Endometrial microvascular endothelial cells (primary cell): ENCODE results near the gene ZNF518A. TPM values are rescaled to one million over a fixed set of nuclear protein-coding genes. Genes with fewer than 3 reads are reported as not detected.

ENCODE experiments used
- in situ Hi-C: cut with HindIII; loops from 2 replicates; pipeline ENCODE4 v1.10.0; 2017; ENCODE audit warnings: low sequenced_read_pairs, low pct_unique_long_range_greater_than_20kb; ENCODE audit errors: inconsistent ontology term
- total RNA-seq: library from RNA; depleted of rRNA; stranded (reverse); fragments of >200 nt; gene quantifications from one replicate; pipeline ENCODE4 v1.2.3, GENCODE V29; 2015; ENCODE audit errors: inconsistent ontology term

The ZNF518A gene
- 5.0 TPM for total RNA-seq

DNA sequence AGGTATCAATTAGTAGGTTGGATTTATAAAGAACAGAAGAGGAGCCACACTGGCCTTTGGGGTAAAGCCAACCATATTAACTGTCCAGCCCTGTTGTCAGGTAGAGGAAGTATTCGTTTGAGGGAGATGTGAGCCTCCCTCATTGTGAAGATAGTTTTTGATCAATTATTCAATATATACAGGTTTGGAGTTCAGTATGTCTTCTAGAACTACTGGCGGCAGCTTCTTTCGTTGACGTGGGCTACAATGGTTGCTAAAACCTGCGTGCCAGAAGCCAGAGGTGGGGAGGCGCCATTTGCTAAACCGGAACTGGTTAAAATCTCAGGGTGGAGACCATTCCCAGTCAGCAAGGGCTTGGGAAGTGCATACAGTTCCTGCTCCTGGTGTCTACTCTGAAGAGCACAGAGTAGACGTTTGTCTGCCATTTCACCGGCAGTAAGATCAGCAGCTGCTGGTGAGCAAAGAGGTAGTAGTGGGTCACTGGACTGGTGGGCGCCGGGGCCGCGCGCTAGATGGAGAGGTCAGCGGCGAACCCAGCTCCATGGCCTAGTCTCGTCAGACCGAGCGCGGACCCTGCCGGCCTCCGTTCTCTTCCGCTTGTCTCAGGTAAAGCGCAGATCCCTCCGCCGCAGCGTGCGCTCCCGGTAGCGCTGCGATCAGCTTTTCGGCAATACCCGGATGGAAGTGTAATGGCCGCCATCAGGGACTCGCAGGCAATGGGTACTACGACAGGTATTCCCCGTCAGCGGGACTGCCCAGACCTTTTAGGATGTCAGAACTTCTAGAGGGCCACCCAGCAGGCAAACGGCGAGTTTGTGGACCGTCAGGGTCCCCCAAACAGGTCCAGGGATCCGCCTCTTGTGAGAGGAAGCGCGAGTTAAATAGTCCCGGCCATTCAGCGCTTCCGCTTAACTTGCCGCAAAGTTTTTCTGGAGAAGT is at the start of gene ZNF518A:
Gene ZNF518A, plus strand, starts transcription at position 911 of the 939 bp plus-strand sequence. CDS start 26,026 bp downstream, outside the sequence.
- in situ Hi-C loops = no loop called here

- in situ Hi-C loops = no loop called here
These were observed 47.9 kb upstream of the ZNF518A start for GRCh38 chr10:96082153-96082552.

DNA sequence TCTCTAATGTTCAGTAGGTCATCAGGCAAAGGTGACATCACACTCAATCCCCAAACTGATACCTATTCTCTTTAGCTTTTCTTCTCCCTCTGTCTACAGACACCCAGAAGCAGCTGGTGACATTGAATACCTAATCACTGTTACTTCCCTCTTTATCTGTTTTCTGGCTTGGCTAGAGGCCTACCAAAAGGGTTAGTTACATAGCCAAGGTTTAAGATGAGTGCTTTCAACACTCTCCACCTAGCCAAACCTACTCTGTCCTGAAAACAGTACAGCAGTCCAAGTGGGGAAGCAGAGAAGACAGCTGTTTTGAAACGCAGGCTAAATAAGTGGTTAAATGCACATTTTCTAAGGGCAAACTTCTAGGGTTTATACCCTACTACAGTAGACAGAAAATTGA is 47.3 kb upstream of the ZNF518A start:
- in situ Hi-C loops = no loop called here

DNA sequence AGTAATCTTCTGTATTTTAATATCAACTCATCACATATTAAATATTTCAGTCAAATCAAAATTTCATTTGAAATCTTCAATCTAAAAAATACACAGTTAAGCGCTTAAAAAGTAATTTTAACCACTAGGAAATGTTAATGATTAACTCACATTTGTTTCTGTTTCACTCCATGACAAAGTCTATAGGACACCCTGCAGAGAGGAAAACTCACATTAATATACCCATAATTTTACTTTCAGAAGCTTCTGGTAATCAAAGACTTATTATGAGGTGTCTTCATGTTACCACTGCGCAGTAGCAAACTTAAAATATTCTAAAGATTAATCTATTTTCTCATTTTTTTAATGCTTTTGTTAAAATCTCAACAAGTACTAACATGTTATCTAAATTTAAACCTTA is 41.0 kb upstream of the ZNF518A start:
- in situ Hi-C loops = no loop called here

DNA sequence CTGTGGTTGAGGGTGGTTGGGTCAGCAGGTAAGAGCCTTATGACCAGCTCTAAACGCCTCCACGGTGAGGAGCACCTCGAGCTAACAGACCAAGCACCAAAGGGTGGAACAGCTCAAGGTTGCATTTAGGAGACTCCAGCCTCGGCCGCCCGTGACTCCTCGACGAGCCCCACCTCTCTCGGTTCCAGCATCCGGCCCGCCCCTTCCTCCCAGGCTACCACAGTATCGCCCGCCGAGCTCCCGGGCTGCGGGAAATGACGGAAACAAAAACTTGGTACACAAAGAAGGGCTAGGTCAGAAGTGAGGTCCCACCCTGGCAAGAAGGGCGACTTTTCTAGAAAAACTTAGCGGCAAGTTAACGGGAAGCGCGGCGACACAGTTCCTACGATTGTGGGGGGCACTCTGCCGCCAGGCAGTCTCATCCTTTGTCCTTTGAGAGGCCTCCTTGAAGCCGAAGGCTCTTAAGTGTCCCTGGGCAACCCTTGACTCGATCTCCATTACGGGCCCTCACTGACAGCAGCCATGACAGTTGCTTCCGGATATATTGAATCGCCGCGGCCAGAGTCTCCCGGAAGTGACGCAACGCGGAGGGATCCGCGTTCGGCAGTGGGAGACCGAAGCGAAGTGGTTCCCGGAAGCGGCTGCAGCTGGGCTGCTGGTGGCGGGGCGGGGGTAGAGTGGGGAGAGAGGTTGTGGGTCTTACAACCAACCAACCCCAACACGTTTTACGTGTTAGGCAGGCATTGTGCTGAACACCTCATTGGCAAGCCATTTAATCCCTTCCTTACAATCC is 40.2 kb upstream of the ZNF518A start:
- in situ Hi-C loops = no loop called here

GRCh38 chr10:96090463-96090800 is 39.7 kb upstream of the ZNF518A start:
- in situ Hi-C loops = no loop called here

- in situ Hi-C loops = no loop called here
These were observed 36.9 kb upstream of the ZNF518A start for GRCh38 chr10:96092999-96093767.

- in situ Hi-C loops = no loop called here
These were observed 36.1 kb upstream of the ZNF518A start for GRCh38 chr10:96093948-96094347.

- in situ Hi-C loops = no loop called here
These were observed 33.1 kb upstream of the ZNF518A start for GRCh38 chr10:96096958-96097357.

DNA sequence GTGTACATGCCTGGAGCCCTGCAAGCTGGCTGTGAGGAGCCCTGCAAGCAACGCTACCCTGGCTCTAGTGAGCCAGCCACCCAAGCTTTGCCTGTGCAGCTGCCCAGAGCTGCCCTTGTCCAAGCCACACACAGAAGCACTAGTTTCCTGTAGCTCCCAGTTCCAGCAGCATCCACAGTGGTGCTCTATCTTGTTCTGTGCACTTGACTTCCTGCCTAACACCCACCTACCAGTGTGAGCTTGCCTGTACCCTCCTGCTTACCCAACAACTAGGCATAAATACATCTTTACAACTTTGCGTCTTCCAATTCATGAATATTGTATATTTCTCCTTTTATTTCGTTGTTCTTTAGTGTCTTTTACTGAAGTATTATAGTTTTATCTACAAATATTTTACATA is 32.2 kb upstream of the ZNF518A start:
- in situ Hi-C loops = no loop called here

GRCh38 chr10:96107623-96108038 is 22.5 kb upstream of the ZNF518A start:
- in situ Hi-C loops = no loop called here

- in situ Hi-C loops = no loop called here
These were observed 17.6 kb upstream of the ZNF518A start for GRCh38 chr10:96112531-96112930.

GRCh38 chr10:96118604-96119450 is 11.3 kb upstream of the ZNF518A start:
- in situ Hi-C loops = no loop called here

DNA sequence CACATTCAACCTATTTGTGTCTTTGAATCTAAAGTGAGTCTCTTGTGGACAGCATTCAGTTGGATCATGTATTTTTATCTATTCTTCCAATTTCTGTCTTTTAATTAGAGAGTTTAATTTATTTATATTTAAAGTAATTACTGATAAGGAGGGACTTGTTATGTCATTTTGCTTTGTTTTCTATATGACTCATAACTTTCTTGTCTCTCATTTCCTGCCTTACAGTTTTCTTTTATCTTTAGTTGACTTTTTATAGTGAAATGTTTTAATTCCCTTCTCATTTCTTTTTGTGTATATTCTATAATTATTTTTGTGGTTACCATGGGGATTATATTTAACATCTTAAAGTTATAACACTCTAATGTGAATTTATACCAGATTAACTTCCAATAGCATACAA is 7.3 kb upstream of the ZNF518A start:
- in situ Hi-C loops = no loop called here

GRCh38 chr10:96124230-96125141 is 5.6 kb upstream of the ZNF518A start:
- in situ Hi-C loops = no loop called here

DNA sequence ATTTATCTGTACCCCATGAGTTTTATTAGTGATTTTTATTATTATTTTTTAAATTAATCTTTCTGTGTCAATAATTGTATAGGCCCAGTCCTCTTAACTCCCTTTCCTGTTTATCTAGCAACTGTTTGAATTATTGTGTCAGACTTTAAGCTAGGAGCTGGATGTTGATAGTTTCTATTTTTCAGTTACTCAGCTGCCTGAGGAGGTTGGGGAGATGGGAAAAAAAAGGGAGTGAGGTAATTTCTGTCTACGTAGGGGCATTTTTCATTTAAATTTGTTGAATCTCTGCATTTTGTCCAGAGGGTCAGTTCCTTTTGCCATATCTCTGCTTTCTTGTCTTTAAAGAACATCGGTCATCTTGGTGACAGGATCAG is 5.0 kb upstream of the ZNF518A start:
- in situ Hi-C loops = no loop called here

DNA sequence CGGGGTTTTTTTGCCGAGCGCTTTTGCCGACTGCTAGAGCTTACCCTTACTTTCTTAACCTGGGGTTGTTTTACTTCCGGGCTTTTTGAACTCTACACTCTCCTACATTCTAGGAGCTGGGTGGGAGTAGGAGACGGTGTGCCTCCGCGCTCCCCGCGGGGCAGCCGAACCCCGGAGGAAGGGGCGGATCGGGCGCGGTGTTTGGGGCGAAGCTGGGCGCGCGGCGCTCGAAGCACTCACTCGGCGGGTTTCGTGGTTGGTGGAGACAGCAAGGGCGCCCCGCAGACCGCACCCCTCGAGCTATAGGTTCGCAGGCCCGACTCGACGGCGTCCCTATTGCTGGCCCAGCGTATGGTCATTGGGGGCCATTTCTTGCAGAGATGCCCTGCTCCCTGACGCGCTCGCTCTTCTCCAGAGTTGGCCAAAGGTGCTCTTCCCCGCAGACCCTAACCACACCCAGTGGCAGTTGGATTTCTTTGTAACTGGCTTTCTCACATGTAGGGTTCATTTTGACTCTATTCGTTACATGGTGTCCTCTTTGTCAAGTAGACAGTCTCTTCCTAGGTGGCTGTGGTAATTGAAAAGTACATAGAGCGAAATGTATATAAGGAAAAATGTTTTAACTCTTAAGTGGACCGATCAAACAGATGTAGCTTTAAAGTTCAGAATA is 364 bp downstream of the ZNF518A start:
- in situ Hi-C loops = no loop called here
